ENCODE results near the gene LIG1. TPM values are rescaled to one million over a fixed set of nuclear protein-coding genes. Genes with fewer than 3 reads are reported as not detected.

The LIG1 gene
- total and polyA plus RNA-seq, 10 donors: 26.5 to 68.4 (median 36.5) TPM

GRCh38 chr19:48133094-48133493 lies 37.0 kb downstream of the LIG1 start:
- intact Hi-C loops (cut with DNase I; ENCODE audit: low total_unique reads): no loop called here
- Histone ChIP-seq H3K9me3 (no peaks in the 10 kb centered on the region), H3K4me1 (no peaks in the 10 kb centered on the region), H3K27ac (no peak overlapping the region), H3K27me3 (replicated peaks in 1 of 7) (no peaks in the 10 kb centered on the region), H3K4me3 (no peak overlapping the region), H3K36me3 (peaks cover 3 to 100% (median 41%) of the 10 kb centered on the region in 6 donors)
- no peak for DNase-seq
- TF ChIP-seq CTCF (IDR thresholded peaks at IDR 0.05 in 8 of 11, conservative IDR thresholded peaks at IDR 0.05 in 3 of 11) (no peak), POLR2AphosphoS5 (IDR thresholded peaks at IDR 0.05) (no peak), POLR2A (IDR thresholded peaks at IDR 0.05) (no peak)
- WGBS, 5 donors: 81 to 93% (median 93%) methylated on average over 5 to 6 of the region's 6 CpGs

GRCh38 chr19:48127561-48127960 lies 42.6 kb downstream of the LIG1 start:
- peaks cover 3 to 100% (median 49%) of the 10 kb centered on the region in 6 donors for H3K36me3 ChIP-seq
- H3K4me3 ChIP-seq: no peak overlapping the region
- peaks cover 0 to 5% (median 0%) of the 10 kb centered on the region in 8 donors for H3K9me3 ChIP-seq
- no peak for TF ChIP-seq CTCF (IDR thresholded peaks at IDR 0.05 in 8 of 11, conservative IDR thresholded peaks at IDR 0.05 in 3 of 11)
- TF ChIP-seq POLR2AphosphoS5 (IDR thresholded peaks at IDR 0.05): no peak
- no peak for TF ChIP-seq POLR2A (IDR thresholded peaks at IDR 0.05)
- no peak for DNase-seq
- WGBS, 5 donors: 94 to 99% (median 96%) methylated on average over 6 of the region's 6 CpGs
- intact Hi-C loops (cut with DNase I; ENCODE audit: low total_unique reads): no loop called here
- H3K4me1 ChIP-seq: peaks cover 0 to 10% (median 3%) of the 10 kb centered on the region in 6 donors
- H3K27ac ChIP-seq: no peak overlapping the region
- no peaks in the 10 kb centered on the region for H3K27me3 ChIP-seq (replicated peaks in 1 of 7)

GRCh38 chr19:48123907-48124651 lies 46.1 kb downstream of the LIG1 start:
- Histone ChIP-seq H3K4me3 (no peak overlapping the region), H3K36me3 (peaks cover 0 to 100% (median 32%) of the 10 kb centered on the region in 6 donors), H3K9me3 (peaks cover 0 to 12% (median 0%) of the 10 kb centered on the region in 8 donors), H3K4me1 (peaks cover 0 to 23% (median 15%) of the 10 kb centered on the region in 6 donors), H3K27ac (no peak overlapping the region), H3K27me3 (replicated peaks in 1 of 7) (no peaks in the 10 kb centered on the region)
- no peak for DNase-seq
- intact Hi-C loops (cut with DNase I; ENCODE audit: low total_unique reads): no loop called here
- WGBS, 5 donors: 81 to 84% (median 82%) methylated on average over 12 of the region's 12 CpGs
- no peak for TF ChIP-seq POLR2A (IDR thresholded peaks at IDR 0.05)
- TF ChIP-seq POLR2AphosphoS5 (IDR thresholded peaks at IDR 0.05): no peak
- TF ChIP-seq CTCF (IDR thresholded peaks at IDR 0.05 in 8 of 11, conservative IDR thresholded peaks at IDR 0.05 in 3 of 11): no peak

- peak overlapping the region in 7 of 8 donors; percentile 4 to 71 (median 51) for H3K27ac ChIP-seq
- H3K4me1 ChIP-seq: peaks cover 5 to 31% (median 21%) of the 10 kb centered on the region in 6 donors
- no peak for TF ChIP-seq POLR2A (IDR thresholded peaks at IDR 0.05)
- TF ChIP-seq POLR2AphosphoS5 (IDR thresholded peaks at IDR 0.05): no peak
- TF ChIP-seq CTCF (IDR thresholded peaks at IDR 0.05 in 8 of 11, conservative IDR thresholded peaks at IDR 0.05 in 3 of 11): no peak
- H3K9me3 ChIP-seq: peaks cover 0 to 7% (median 0%) of the 10 kb centered on the region in 8 donors
- WGBS, 5 donors: 60 to 72% (median 66%) methylated on average over 14 of the region's 14 CpGs
- peaks cover 0 to 100% (median 21%) of the 10 kb centered on the region in 6 donors for H3K36me3 ChIP-seq
- no peaks in the 10 kb centered on the region for H3K27me3 ChIP-seq (replicated peaks in 1 of 7)
- DNase-seq: no peak
- H3K4me3 ChIP-seq: no peak overlapping the region
- intact Hi-C loops (cut with DNase I; ENCODE audit: low total_unique reads): no loop called here
Measured at GRCh38 chr19:48122421-48122820, 47.7 kb downstream of the LIG1 start.
